Suppressor macrophage treated with lipopolysaccharide for 4 hours (primary cell): ENCODE results near the gene BMP6.
"Not testable (repeated sequence)": the region's sequence is repeated elsewhere in the genome, so short reads cannot be mapped to it uniquely, and the experiment has no call there.

Experiments
- DNase-seq: peaks from one replicate; pipeline ENCODE4 v3.0.0-alpha.2; 2020

The BMP6 gene

DNA sequence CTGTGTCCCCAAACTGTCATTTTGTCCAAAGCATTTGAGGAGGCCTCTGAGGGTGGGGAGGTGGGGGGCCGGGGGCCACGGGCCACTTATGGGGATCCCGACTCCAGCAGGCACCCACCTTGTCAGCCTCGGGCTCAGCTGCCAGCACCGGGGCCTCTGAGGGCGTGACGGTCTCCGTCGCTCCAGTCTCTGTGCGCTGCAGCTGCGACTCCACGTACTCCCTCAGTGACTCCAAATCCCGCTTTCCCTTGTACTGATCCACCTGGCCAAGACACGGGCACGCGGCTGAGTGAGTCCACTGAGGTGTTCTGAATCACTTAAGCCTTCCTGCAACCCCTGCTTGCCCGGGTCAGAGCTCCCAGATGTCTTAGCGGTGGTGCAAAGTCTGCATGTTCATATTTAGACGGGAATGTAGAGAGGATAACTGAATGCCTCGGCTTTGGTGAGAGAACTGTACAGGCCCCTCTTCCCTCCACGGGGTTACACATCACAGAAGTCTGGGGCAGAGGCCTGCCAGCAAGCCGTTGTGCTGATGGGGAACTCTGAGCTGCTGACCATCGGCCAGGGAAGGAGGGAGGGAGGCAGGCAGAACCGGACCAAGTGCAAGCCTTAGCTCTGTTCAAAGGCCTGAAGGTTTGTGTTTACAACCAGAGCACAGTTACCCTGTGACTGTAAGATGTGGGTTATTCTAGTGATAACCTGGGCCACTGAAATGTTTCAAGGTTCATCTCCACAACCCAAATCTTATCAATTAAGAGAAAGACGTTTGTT lies 162.9 kb downstream of the BMP6 start:
- no peak for DNase-seq

DNA sequence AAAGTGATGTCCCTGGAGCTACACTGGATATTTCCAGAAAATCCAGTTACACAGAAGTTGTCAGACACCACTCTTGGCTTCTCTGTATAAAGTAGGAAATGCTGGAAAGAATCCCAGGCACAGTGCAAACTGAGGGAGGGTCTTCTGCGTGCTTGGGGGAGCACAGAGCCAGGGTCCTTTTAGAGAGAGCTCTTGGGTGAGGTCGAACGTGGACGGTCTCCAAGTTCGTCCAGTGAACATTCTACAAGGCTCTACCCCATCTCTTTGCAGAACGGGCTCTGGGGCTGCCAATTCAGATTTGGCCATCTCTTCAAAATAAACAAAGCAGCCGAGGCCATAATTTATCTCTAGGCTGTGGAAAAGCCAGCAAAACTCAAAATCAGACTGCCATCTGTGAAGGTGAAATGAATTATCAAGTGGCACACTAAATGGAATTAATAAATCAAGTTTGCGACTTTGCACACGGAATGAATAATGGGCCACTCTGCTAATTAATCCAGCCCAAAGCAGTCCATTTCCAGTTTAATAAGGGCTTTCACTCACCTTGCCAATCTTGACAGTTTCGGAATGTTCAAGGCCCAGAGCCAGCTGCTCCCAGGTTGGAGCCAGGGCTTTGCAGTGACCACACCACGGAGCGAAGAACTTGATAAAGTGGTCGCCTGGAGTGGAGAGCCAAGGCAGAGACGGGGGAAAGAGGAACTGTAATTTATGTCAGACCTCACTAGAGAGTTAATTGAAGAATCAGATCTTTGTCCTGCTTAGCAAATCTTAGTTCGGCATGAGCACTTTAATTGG lies 165.4 kb downstream of the BMP6 start:
- DNase-seq: no peak

- not testable (repeated sequence) for DNase-seq
Measured at GRCh38 chr6:7892367-7892766, 166.5 kb downstream of the BMP6 start.

DNA sequence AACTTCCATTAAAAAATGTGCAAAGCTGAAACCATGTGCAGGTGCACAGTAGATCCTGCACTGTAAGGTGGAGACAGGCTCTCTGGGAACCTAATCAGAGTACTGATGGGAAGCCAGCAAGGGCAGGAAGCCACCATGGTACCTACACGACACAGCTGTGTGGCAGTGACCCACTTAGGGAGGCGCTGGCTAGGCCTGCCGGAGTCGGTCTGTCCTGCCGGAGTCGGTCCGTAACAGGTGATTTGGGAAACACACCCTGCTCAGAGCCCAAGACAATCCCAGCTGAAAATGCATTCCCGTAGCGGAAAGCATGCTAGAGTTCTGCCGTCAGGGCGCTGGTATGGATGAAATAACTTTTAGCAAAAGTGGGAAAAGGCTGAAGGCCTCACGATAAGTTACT lies 167.4 kb downstream of the BMP6 start:
- no peak for DNase-seq

DNA sequence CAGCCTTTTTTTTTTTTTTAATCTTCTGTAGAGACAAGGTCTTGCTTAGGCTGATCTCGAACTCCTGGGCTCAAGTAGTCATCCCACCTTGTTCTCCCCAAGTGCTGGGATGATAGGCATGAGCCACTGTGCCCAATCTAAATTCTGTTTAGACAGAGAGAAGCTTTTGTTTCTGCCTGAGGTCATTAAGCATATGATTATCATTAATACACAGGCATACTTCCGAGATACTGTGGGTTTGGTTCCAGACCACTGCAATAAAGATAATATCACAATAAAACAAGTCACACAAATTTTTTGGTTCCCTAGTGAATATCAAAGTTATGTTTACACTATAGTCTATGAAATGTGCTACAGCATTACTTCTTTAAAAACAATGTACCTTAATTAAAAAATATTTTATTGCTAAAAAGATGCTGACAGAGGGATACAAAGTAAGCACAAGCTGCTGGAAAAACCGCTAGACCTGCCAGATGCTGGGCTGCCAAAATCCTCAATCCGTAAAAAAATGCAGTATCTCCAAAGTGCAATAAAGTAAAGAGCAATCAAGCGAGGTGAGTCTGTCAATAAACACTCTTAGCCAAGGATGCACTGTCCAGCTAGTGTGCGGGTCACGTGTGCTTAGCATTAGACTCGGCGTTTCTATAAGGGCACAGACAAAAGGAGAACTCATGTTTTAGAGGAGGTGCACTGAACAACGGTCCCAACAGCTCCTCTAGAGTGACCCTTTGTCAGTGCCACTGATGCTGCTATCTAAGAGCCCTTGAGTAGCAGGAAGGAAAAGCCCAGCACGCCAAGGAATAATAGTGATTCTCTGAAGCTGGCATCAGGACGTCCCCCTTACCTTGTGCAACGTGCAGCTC lies 168.6 kb downstream of the BMP6 start:
- DNase-seq: no peak

- no peak for DNase-seq
Measured at GRCh38 chr6:7895125-7895423, 169.2 kb downstream of the BMP6 start.

DNA sequence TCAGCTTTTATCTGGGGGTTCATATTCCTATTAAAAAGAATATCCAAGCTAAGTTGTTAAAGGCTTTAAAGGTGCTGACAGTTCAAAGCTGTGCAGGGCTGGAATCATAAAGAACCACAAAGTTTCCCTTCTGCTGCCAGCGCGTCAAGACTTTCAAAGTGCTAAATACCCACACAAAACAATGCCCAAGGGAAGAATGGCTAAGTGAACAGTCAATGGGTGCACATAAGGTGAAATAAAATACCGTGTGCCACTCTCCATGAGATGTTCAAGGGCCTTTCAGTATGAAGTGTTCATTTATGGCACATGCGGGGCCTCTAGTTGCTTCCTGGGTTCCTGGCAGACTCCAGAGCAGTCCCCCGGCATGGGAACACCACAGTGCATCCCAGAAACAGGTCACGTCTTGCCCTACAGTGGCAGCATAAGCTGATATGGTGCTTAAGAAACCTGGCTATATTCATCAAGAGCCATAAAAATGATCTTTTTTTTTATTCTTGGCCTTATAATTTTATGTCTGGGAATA lies 170.6 kb downstream of the BMP6 start:
- DNase-seq: no peak

GRCh38 chr6:7897461-7898192 lies 171.7 kb downstream of the BMP6 start:
- no peak for DNase-seq

GRCh38 chr6:7898193-7898586 lies 172.3 kb downstream of the BMP6 start:
- not testable (repeated sequence) for DNase-seq

GRCh38 chr6:7899101-7899888 lies 173.4 kb downstream of the BMP6 start:
- DNase-seq: no peak

DNA sequence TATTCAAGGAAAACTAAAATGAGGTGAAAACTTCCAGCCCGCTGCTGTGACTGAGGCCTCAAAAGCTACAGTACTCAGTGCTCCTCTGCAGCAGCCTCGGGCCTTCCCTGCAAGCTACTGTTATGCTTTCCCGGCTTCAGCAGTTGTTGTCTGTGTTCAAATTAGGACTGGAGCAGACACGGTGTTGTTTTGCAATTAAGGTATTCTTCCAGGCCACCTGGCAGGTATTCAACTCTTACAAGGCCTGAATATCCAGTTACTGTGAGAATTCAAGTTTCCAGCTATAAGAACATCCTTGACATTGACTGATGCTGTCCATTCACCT lies 174.0 kb downstream of the BMP6 start:
- DNase-seq: no peak

DNA sequence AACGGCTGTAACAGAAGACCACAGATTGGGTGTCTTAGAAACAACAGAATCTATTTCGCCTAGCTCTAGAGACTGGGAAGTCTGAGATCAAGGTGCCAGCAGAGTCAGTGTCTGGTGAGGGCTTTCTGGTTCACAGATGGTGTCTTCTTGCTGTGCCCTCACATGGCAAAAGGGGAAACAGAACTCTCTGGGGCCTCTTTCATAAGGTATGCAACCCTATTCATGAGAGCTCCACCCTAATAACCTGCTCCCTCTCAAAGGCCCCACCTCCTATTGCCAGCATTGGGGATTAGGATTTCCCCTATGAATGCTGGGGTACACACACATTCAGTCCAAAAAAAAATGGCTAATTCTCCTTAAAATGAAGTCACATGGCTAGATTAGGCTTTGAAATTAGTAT lies 174.7 kb downstream of the BMP6 start:
- no peak for DNase-seq

GRCh38 chr6:7901056-7901455 lies 175.2 kb downstream of the BMP6 start:
- DNase-seq: no peak

GRCh38 chr6:7901780-7902179 lies 175.9 kb downstream of the BMP6 start:
- DNase-seq: no peak

GRCh38 chr6:7902221-7902620 lies 176.3 kb downstream of the BMP6 start:
- no peak for DNase-seq

GRCh38 chr6:7902867-7903266 lies 177.0 kb downstream of the BMP6 start:
- DNase-seq: no peak

DNA sequence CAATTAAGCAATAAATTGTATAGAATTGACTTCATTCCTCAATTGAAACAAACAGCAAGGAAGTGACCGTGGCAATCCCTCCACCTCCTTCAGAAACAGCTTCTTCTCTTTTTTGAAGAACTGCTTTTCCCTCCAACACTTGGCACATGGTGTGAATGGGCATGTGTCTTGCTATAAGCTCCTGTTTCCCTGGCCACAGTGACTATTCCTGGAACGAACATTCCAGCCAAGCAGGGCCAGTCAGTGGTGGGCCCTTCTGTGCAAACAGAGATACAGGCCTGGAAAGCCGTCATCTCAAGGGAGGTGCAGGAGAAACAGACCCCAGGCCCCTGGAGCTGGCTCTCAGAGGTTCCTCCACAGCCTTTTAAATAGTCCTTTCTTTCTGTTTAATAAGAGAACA lies 177.8 kb downstream of the BMP6 start:
- DNase-seq: no peak

DNA sequence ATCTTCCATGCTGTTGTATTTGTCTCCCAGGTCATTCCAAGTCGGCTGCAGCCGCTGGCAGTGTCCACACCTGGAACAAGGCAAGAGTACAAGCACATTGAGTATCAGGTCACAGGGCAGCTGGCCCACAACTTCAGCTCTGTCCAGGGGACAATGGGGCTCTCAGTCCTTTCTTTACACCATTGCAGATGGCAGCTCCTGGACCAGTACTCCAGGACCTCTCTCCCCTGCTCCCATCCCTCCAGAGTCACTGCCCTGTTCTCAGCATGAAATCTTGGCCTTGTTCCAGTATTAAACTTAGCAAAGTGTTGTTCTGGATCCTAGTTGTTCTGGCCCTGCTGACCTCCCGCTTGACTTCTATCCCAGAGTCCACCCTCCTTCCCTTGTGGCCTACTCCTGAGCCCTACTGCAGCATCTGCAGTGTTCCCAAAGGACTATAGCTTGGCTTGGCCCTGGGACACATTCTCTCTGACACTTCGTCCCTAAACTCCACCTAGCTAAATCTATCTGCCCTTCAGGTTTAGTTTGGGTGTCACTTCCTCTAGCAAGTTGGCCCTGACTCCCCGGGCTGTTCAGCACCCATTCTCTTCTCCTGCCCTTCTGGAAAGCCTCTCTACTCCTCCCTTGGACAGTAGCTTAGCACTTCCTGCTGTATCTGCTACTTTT lies 178.9 kb downstream of the BMP6 start:
- no peak for DNase-seq

- DNase-seq: no peak
Measured at GRCh38 chr6:7905416-7905815, 179.5 kb downstream of the BMP6 start.

DNA sequence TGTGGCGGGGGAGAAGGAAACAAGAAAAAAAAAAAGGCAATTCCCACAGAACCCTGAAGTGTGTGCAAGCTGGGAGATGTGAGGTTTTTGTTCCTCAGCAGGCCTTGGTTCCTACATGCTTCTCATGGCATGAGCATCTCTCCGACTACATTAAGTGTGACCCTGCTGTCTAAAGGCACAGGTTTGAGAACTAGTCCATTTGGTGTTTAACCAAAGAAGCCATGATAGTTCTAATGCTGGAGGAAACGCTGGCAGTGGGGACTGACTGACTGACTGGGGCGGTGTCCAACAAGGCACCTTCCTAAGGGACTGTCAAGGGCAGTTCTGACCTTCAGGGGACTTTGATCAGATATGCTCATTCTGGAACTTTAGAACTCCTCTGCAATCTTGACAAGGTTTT lies 180.8 kb downstream of the BMP6 start:
- DNase-seq: no peak

DNA sequence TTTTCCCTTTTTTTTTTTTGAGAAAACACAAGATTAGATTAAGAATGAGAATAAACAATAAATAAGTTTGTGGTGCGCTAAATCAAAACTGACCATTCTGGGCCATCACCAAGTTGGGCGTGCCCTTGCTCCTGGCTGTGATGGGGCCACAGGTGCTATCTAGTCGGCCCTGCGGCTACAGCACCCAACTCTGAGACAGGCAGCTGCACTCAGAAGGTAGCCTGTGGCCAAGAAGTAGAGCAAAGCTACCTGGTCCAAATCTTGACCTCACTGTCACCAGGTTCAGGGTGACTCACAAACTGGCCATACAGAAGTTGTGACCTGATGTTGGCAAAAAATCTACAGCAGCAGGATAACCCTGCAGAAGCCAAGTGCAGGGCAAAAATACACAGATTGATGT lies 181.3 kb downstream of the BMP6 start:
- no peak for DNase-seq
